HUES64 (cell line): ENCODE data around the gene CDH4.

Experiments
- H3K27ac ChIP-seq: 2 replicates; pipeline ENCODE4 v1.7.0; 2013; ENCODE audit warnings: low read depth, low read length, inconsistent platforms
- H3K27me3 ChIP-seq: 2 replicates; pipeline ENCODE4 v1.6.1; 2013; ENCODE audit warnings: mild to moderate bottlenecking, low read length; ENCODE audit not compliant: insufficient read depth
- H3K36me3 ChIP-seq: 2 replicates; pipeline ENCODE4 v1.6.1; 2013; ENCODE audit warnings: mild to moderate bottlenecking, low read length; ENCODE audit not compliant: insufficient read depth
- H3K4me1 ChIP-seq: 2 replicates; pipeline ENCODE4 v1.6.1; 2013; ENCODE audit warnings: mild to moderate bottlenecking, low read length, moderate library complexity; ENCODE audit not compliant: insufficient read depth
- H3K4me3 ChIP-seq: 2 replicates; pipeline ENCODE4 v1.5.1; 2013; ENCODE audit warnings: mild to moderate bottlenecking, low read length, moderate library complexity
- H3K9ac ChIP-seq: 2 replicates; pipeline ENCODE4 v1.6.1; 2013; ENCODE audit warnings: mild to moderate bottlenecking, low read depth, low read length
- H3K9me3 ChIP-seq: 2 replicates; pipeline ENCODE4 v1.6.1; 2013; ENCODE audit warnings: low read depth, low read length; ENCODE audit not compliant: insufficient read depth
- WGBS: fragments of 150-250, 120-280 bp; methylation state at CpG from one replicate; pipeline ENCODE4 v1.1.7; 2013; ENCODE audit warnings: missing lambda C conversion rate; 5-methylcytosine and 5-hydroxymethylcytosine counted together

The CDH4 gene

DNA sequence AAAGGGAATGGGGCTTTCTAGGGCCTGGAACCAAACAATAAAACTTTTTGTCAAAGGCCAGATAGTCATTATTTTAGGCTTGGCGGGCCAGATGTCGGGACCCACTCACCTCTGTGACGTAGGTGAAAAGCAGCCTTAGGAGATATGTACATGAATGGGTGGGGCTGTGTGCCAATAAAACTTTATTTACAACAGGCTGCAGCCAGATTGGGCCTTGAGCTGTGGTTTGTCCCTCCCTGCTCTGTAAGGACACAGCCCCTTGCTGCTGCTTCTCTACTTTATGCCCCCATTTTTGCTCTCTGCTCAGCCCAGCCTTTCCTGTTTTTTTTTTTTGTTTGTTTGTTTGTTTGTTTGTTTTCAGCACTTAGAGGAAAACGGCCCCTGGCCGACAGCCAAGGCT, 32.7 kb downstream of the CDH4 start:
- WGBS, result 93% methylated on average over 5 of the region's 5 CpGs
- Histone ChIP-seq H3K9ac (no peak overlapping the region), H3K4me1 (no peaks in the 10 kb centered on the region), H3K9me3 (no peaks in the 10 kb centered on the region), H3K4me3 (no peak overlapping the region), H3K27me3 (no peaks in the 10 kb centered on the region), H3K27ac (no peak overlapping the region), H3K36me3 (no peaks in the 10 kb centered on the region)

DNA sequence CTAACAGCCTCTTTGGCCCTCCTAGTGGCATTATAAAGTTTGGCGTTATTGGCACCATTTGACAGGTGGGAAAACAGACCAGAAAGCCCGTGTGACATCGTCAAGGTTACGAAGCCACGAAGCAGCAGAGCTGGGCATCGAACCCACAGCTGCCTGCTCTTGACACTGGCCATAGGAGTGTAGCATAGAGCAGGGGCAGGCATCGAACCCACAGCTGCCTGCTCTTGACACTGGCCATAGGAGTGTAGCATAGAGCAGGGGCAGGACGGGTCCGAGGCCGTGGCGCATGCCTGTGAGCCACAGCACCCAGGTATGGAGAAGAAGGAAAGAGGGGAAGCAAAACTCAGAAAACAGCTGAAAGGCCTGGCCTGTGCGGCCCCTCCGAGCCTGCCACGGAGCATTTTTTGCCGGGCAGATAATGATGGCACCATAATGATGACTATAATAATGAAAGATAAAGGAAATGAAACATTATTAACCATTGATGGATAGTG, 33.1 kb downstream of the CDH4 start:
- H3K36me3 ChIP-seq, result no peaks in the 10 kb centered on the region
- H3K4me1 ChIP-seq, result no peaks in the 10 kb centered on the region
- H3K27ac ChIP-seq, result no peak overlapping the region
- no peaks in the 10 kb centered on the region for H3K9me3 ChIP-seq
- H3K27me3 ChIP-seq, result no peaks in the 10 kb centered on the region
- H3K4me3 ChIP-seq, result no peak overlapping the region
- no peak overlapping the region for H3K9ac ChIP-seq
- WGBS, result 88% methylated on average over 15 of the region's 15 CpGs

DNA sequence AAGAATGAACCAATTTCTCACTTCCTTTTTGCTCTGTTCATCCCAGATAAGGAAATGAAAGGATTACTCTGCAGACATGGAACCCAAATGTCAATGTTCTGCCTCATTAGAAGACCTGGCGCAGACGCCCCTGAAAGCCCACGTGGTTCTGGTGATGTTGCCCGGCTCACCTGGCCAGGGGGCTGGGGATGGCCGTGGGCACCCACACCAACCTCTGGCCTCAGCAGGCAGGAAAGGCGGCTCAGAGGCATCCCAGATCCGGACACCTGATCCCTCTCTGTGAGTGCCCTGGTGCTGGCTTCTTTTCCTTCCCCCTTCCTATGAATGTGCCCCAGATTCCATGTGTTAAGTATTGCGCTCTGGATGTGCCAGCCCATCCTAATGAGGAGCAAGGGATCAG, 33.6 kb downstream of the CDH4 start:
- Histone ChIP-seq H3K4me1 (no peaks in the 10 kb centered on the region), H3K36me3 (no peaks in the 10 kb centered on the region), H3K27ac (no peak overlapping the region), H3K27me3 (no peaks in the 10 kb centered on the region), H3K4me3 (no peak overlapping the region), H3K9me3 (no peaks in the 10 kb centered on the region), H3K9ac (no peak overlapping the region)
- WGBS, result 89% methylated on average over 8 of the region's 8 CpGs

DNA sequence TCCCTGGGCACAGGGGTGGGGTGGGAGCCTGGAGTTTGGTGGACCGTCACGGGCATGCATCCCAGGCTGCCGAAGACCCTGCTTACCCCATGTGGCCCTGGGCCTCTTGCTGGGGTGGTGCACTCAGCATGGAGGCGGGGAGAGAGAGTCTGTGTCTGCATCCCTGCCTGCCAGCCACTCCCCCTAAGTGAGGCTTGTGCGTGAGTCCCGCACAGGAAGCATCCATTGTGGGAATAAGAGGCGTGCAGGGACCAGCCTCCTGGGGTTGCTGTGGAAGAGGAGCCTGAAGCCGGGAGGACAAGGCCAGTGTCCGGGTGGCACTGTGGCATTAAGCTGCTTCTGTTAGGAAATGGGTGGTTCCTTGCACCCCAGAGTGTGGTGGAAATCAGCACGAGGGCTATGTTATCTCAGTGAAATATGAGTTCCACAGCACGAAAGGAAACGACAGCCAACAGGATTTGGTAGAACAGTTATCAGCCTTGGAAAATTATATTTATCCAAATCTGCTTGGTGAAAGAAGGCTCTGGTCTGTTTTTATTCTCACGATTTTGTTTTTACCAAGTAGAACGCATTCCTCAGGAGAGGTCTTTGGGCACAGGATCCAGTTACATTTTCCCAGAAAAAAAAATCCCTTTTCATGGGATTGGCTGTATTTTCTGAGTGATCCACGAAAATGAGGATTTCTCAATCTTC, 35.7 kb downstream of the CDH4 start:
- no peaks in the 10 kb centered on the region for H3K9me3 ChIP-seq
- H3K4me1 ChIP-seq, result no peaks in the 10 kb centered on the region
- no peak overlapping the region for H3K4me3 ChIP-seq
- no peak overlapping the region for H3K9ac ChIP-seq
- no peak overlapping the region for H3K27ac ChIP-seq
- 89% methylated on average over 15 of the region's 15 CpGs for WGBS
- no peaks in the 10 kb centered on the region for H3K27me3 ChIP-seq
- no peaks in the 10 kb centered on the region for H3K36me3 ChIP-seq

DNA sequence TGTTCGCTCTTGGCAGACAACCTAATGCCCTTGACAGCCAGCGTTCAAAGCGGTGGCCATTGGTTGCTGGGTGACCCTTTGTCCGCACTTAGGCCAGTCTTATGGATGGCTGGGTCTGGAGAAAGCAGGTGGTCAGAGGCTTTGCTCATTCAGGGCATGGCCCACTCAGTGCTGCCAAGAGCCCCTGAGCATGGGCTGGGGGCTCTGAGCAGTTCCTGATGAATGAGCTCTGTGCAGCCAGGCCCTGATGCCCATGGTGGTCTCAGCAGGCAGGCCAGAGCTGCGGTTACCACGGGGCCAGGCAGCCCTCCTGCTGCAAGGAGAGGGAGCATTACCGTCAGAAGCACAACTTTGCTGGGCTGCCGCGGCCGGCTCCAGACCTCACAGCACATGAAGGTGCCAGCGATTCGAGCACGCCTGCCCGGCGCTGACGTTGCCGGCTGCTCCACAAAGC, 36.3 kb downstream of the CDH4 start:
- H3K4me1 ChIP-seq, result no peaks in the 10 kb centered on the region
- no peak overlapping the region for H3K9ac ChIP-seq
- 93% methylated on average over 17 of the region's 17 CpGs for WGBS
- no peaks in the 10 kb centered on the region for H3K36me3 ChIP-seq
- H3K4me3 ChIP-seq, result no peak overlapping the region
- no peaks in the 10 kb centered on the region for H3K9me3 ChIP-seq
- no peak overlapping the region for H3K27ac ChIP-seq
- H3K27me3 ChIP-seq, result no peaks in the 10 kb centered on the region

DNA sequence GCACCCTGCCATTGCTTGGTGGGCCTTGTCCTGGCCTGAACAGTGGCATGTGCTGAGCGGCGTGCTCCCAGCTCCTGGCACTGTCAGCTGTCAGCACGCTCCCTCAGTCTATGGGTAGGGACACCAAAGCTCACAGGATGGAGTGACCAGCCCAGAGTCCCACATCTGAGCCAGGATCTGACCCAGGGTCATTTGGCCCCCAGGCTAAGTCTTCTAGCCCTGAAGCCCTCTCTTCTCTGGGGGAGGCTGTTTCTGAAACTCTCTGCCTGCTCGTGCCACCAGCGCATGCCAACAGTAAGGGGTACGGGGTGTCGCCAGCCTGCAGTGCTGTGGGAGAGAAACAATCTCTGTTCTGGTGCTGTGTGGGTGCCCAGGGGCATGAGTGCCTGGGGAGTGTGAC, 37.1 kb downstream of the CDH4 start:
- H3K9ac ChIP-seq, result no peak overlapping the region
- H3K36me3 ChIP-seq, result no peaks in the 10 kb centered on the region
- no peaks in the 10 kb centered on the region for H3K27me3 ChIP-seq
- no peaks in the 10 kb centered on the region for H3K4me1 ChIP-seq
- no peak overlapping the region for H3K4me3 ChIP-seq
- H3K9me3 ChIP-seq, result no peaks in the 10 kb centered on the region
- WGBS, result 83% methylated on average over 7 of the region's 7 CpGs
- no peak overlapping the region for H3K27ac ChIP-seq

DNA sequence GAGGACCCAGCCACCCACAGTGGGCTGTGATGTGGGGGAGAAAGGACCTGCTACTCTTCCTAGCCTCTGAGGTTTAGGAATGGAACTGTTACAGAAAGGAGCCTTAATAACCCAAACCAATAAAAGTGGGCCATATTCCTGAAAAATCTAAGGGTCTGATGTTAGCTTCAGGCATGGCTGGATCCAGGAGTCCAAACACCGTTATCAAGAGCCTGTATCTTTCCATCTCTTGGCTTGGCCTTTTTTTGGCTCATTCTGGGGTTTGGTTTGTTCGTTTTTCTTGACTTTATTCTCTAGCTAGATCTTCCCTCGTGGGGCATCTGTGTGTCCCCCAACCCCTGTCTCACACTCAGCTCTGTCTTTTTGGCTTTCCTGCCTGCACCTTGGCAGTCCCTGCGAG, 38.7 kb downstream of the CDH4 start:
- H3K27me3 ChIP-seq, result no peaks in the 10 kb centered on the region

DNA sequence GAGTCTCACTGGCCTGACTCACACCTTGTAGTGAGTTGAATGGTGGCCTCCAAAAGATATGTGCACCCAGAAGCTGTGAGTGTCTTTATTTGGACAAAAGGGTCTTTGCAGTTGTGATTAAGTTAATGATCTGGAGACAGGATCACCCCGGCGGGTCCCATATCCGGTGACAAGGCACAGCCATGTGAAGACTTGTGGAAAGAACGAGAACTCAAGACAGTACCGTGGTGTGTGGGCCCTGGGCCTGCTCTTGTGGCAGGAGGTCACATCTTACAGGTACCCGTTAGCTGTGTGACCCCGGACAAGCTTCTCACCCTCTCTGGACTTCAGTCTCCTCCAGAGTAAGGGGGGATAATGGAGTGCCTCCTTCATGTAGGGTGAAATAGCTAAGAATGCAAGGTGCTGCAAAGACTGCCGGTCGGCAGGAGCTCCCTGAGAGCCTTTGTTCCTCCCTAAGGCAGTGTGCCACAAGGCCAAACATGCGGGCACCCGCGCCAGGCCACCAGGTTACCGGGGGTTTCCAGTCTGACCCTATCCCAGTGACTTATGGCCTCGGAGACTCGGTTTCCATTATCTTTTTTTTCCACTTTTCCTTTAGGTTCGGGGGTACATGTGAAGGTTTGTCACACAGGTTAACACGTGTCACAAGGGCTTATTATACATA, 39.2 kb downstream of the CDH4 start:
- Histone ChIP-seq H3K27me3 (no peaks in the 10 kb centered on the region), H3K4me3 (no peak overlapping the region), H3K9me3 (no peaks in the 10 kb centered on the region), H3K9ac (no peak overlapping the region), H3K4me1 (no peaks in the 10 kb centered on the region), H3K36me3 (no peaks in the 10 kb centered on the region), H3K27ac (no peak overlapping the region)
- WGBS, result 97% methylated on average over 17 of the region's 17 CpGs

More for the DNA sequence above, 38.7 kb downstream of the CDH4 start:
- Histone ChIP-seq H3K36me3 (no peaks in the 10 kb centered on the region), H3K9ac (no peak overlapping the region), H3K9me3 (no peaks in the 10 kb centered on the region), H3K4me1 (no peaks in the 10 kb centered on the region), H3K4me3 (no peak overlapping the region), H3K27ac (no peak overlapping the region)
- whole genome bisulfite sequencing, result 92% methylated on average over 4 of the region's 4 CpGs

DNA sequence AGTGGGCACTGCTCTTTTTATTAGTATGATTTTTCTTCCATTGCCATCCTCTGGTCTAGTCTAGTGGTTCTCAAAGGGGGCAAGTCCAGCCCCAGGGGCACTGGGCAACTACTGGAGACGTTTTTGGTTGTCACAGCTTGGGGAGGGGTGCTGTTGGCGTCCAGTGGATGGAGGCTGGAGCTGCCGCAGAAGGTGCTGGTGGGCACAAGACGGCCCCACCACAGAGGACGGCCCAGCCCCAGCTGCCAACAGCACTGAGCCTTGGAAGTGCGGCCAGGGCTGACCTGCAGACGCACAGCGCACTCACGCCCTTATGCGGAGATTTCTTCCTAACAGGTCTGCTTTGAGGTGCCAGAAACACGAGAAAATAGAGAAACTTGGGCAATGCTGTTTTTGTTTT, 40.3 kb downstream of the CDH4 start:
- no peak overlapping the region for H3K4me3 ChIP-seq
- WGBS, result 95% methylated on average over 11 of the region's 11 CpGs
- H3K9ac ChIP-seq, result no peak overlapping the region
- H3K27me3 ChIP-seq, result no peaks in the 10 kb centered on the region
- no peak overlapping the region for H3K27ac ChIP-seq
- H3K9me3 ChIP-seq, result no peaks in the 10 kb centered on the region
- no peaks in the 10 kb centered on the region for H3K4me1 ChIP-seq
- no peaks in the 10 kb centered on the region for H3K36me3 ChIP-seq

DNA sequence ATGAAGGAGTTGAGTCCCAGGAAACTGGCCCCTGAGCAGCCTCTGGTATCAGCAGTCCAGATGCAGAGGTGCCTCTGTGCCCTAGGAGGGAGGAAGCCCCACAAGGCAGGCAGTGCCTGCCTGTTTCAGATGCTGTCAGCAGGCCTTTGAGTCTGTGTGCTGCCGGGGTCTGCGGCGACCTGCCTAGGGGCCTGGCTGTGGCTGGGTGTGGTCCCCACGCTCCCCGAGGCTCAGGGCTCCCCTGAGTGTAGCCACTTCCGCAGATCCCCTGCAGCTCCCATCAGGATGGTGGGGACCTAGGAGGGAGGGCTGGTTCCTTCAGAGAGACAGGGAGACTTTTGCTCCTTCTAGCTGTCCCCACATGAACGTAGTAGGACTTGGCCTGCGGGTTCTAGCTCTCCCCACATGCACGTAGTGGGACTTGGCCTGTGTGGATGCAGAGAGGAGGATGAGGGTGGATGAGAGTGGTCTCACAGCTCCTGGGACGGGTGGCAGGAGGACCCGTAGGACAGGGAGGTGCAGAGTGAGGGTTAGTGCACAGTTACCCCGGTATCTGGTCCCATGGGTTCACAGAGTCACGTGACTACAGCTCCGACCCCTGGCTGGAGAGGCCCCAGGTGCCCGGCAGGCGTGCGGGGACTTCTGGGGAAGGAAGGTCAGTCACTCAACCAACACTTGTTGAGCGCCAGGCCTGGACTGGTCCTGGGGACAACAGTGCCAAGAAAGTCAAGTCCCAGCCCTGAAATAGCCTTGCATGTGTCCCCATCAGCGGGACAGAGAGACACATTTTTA, 41.0 kb downstream of the CDH4 start:
- Histone ChIP-seq H3K9ac (no peak overlapping the region), H3K27ac (no peak overlapping the region), H3K4me3 (no peak overlapping the region), H3K27me3 (no peaks in the 10 kb centered on the region), H3K36me3 (no peaks in the 10 kb centered on the region), H3K9me3 (no peaks in the 10 kb centered on the region), H3K4me1 (no peaks in the 10 kb centered on the region)
- WGBS, result 95% methylated on average over 19 of the region's 19 CpGs

DNA sequence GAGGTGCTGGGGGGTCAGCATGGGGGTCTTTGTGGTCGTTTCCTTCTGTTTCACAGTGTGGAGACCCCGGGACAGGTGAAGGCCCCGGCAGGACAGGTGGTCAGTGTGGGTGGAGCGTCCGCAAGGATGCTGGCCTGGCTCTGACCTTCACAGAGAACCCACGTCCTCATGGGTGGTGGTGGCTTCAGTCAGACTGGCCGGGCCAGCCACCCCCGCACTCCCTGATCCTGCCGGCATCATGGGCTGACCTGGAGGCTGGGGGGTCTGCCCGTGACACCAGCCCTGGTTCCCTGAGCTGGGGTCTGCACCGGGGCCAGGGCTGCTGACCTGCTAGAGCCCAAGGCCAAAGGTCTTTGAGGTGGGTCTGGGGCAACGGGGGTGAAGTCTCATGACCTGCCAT, 41.9 kb downstream of the CDH4 start:
- Histone ChIP-seq H3K9ac (no peak overlapping the region), H3K27me3 (no peaks in the 10 kb centered on the region), H3K27ac (no peak overlapping the region), H3K9me3 (no peaks in the 10 kb centered on the region), H3K4me3 (no peak overlapping the region), H3K36me3 (no peaks in the 10 kb centered on the region), H3K4me1 (no peaks in the 10 kb centered on the region)
- WGBS, result 90% methylated on average over 12 of the region's 12 CpGs
